ENCODE results near the gene OGA. TPM values are rescaled to one million over a fixed set of nuclear protein-coding genes. Genes with fewer than 3 reads are reported as not detected.

Gene OGA
- total RNA-seq, 1 donor from 2014 or later: 119 TPM

DNA sequence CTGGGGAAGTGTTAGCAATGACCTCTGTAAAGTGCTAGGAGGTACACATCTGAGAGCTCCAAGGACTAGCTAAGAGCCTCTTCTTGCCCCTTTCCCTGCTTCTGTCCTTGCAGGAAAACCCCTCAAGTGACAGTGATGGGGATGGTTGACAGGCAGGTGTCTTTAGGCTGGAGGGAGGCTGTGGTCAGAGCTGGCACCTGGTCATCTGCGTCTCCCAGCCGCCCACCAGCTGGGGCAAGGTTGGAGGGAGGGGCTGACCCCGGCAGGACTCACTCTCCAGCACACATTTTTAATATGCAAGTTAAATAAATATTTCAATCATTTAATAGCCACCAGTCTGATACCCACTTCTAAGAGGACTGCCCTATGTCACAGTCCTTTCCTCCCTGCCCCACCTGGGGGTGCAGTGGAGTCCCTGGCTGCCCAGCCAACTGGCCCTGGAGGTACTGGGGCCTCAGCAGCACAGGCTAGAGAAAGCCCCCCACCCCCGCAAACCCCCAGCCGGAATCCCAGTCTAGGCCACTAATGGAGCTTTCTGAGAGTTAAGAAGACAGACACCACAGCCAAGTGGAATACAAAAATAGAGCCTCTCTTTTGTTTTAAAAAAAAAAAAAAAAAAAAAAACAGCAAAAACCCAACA lies 48.6 kb downstream of the OGA start:
- TF ChIP-seq EZH2 (IDR thresholded peaks at IDR 0.05; ENCODE audit: insufficient read depth, low read length): no peak
- TF ChIP-seq, protein P1, sequence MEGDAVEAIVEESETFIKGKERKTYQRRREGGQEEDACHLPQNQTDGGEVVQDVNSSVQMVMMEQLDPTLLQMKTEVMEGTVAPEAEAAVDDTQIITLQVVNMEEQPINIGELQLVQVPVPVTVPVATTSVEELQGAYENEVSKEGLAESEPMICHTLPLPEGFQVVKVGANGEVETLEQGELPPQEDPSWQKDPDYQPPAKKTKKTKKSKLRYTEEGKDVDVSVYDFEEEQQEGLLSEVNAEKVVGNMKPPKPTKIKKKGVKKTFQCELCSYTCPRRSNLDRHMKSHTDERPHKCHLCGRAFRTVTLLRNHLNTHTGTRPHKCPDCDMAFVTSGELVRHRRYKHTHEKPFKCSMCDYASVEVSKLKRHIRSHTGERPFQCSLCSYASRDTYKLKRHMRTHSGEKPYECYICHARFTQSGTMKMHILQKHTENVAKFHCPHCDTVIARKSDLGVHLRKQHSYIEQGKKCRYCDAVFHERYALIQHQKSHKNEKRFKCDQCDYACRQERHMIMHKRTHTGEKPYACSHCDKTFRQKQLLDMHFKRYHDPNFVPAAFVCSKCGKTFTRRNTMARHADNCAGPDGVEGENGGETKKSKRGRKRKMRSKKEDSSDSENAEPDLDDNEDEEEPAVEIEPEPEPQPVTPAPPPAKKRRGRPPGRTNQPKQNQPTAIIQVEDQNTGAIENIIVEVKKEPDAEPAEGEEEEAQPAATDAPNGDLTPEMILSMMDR (IDR thresholded peaks at IDR 0.05; ENCODE audit: insufficient read depth, low read depth, low read length): no peak
- no peaks in the 10 kb centered on the region for H3K4me1 ChIP-seq (ENCODE audit: insufficient read depth, low read length)
- H3K9ac ChIP-seq (ENCODE audit: low read length): no peak overlapping the region
- peaks cover 15% of the 10 kb centered on the region for H3K36me3 Mint-ChIP-seq (ENCODE audit: low read depth, unreplicated experiment)
- no peak overlapping the region for H3K4me2 ChIP-seq (ENCODE audit: low read length)
- FAIRE-seq (no peak), DNase-seq (ENCODE audit: low read depth) (no peak)
- no peaks in the 10 kb centered on the region for H3K36me3 ChIP-seq (ENCODE audit: insufficient read depth, low read length)
- no peaks in the 10 kb centered on the region for H3K79me2 ChIP-seq (ENCODE audit: insufficient read depth, low read length)
- no peak overlapping the region for H2AFZ ChIP-seq (ENCODE audit: low read depth, low read length)
- H3K4me1 Mint-ChIP-seq (ENCODE audit: low read depth, unreplicated experiment): no peaks in the 10 kb centered on the region
- H3K27me3 Mint-ChIP-seq (ENCODE audit: low read depth, unreplicated experiment): peaks cover 77% of the 10 kb centered on the region
- no peak overlapping the region for H3K4me3 Mint-ChIP-seq (ENCODE audit: unreplicated experiment)
- no peaks in the 10 kb centered on the region for H3K9me3 ChIP-seq (ENCODE audit: insufficient read depth, low read depth, low read length)
- H3K9me3 Mint-ChIP-seq (ENCODE audit: unreplicated experiment): peaks cover 5% of the 10 kb centered on the region
- peaks cover 10% of the 10 kb centered on the region for H4K20me1 ChIP-seq (ENCODE audit: insufficient read depth, low read length)
- H3K27me3 ChIP-seq (ENCODE audit: insufficient read depth, low read length): peaks cover 51% of the 10 kb centered on the region
- no peak overlapping the region for H3K27ac Mint-ChIP-seq (ENCODE audit: unreplicated experiment)
- H3K27ac ChIP-seq (ENCODE audit: low read depth, low read length): no peak overlapping the region
- no peak overlapping the region for H3K4me3 ChIP-seq (ENCODE audit: insufficient read depth, low read depth, low read length)

DNA sequence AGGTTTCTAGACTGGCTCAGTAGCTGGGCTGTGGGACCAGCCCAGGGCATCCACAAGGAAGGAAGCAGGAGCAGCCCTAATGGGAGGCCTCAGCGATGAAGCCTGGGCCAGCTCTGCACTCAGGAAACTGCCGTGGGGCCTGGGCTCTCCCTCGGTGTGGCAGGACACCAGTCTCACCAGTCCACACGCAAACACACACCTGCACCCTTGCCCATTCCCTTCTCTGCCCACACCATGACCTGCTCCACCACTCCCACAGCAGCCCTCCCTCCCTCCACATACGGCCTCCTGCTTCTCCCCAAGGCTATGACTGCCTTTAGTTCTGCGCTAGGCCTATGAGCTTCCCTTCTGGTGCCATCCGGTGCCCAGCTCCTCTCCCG lies 49.5 kb downstream of the OGA start:
- no peak overlapping the region for H3K4me3 ChIP-seq (ENCODE audit: insufficient read depth, low read depth, low read length)
- Mint-ChIP-seq H3K27ac (ENCODE audit: unreplicated experiment) (no peak overlapping the region), H3K27me3 (ENCODE audit: low read depth, unreplicated experiment) (peaks cover 74% of the 10 kb centered on the region), H3K4me1 (ENCODE audit: low read depth, unreplicated experiment) (no peaks in the 10 kb centered on the region), H3K4me3 (ENCODE audit: unreplicated experiment) (no peak overlapping the region), H3K36me3 (ENCODE audit: low read depth, unreplicated experiment) (peaks cover 15% of the 10 kb centered on the region), H3K9me3 (ENCODE audit: unreplicated experiment) (peaks cover 5% of the 10 kb centered on the region)
- no peak overlapping the region for H3K9ac ChIP-seq (ENCODE audit: low read length)
- no peaks in the 10 kb centered on the region for H3K36me3 ChIP-seq (ENCODE audit: insufficient read depth, low read length)
- FAIRE-seq (no peak), DNase-seq (ENCODE audit: low read depth) (no peak)
- no peak overlapping the region for H3K4me2 ChIP-seq (ENCODE audit: low read length)
- no peak overlapping the region for H2AFZ ChIP-seq (ENCODE audit: low read depth, low read length)
- no peaks in the 10 kb centered on the region for H3K79me2 ChIP-seq (ENCODE audit: insufficient read depth, low read length)
- no peak overlapping the region for H3K27ac ChIP-seq (ENCODE audit: low read depth, low read length)
- no peaks in the 10 kb centered on the region for H3K9me3 ChIP-seq (ENCODE audit: insufficient read depth, low read depth, low read length)
- TF ChIP-seq, protein P1 (IDR thresholded peaks at IDR 0.05; ENCODE audit: insufficient read depth, low read depth, low read length): no peak
- no peak for TF ChIP-seq EZH2 (IDR thresholded peaks at IDR 0.05; ENCODE audit: insufficient read depth, low read length)
- H4K20me1 ChIP-seq (ENCODE audit: insufficient read depth, low read length): peaks cover 10% of the 10 kb centered on the region
- peaks cover 43% of the 10 kb centered on the region for H3K27me3 ChIP-seq (ENCODE audit: insufficient read depth, low read length)
- H3K4me1 ChIP-seq (ENCODE audit: insufficient read depth, low read length): no peaks in the 10 kb centered on the region
